ENCODE measurements around the gene SEC24C. TPM values are rescaled to one million over a fixed set of nuclear protein-coding genes. Genes with fewer than 3 reads are reported as not detected.

Gene SEC24C
- total RNA-seq, 4 donors from 2014 or later: 25.3 to 75.9 (median 40.1) TPM

- peak; percentile 82 to 90 for DNase-seq
- peak overlapping the region; percentile 64 to 88 for H3K4me3 ChIP-seq
- peak overlapping the region; percentile 84 to 90 for H3K27ac ChIP-seq
- H3K27me3 ChIP-seq: no peaks in the 10 kb centered on the region
- no peaks in the 10 kb centered on the region for H3K36me3 ChIP-seq
- TF ChIP-seq POLR2A (IDR thresholded peaks at IDR 0.05) (peak; percentile 45 to 47), CTCF (IDR thresholded peaks at IDR 0.05) (no peak)
- no peaks in the 10 kb centered on the region for H3K9me3 ChIP-seq
- intact Hi-C loops (cut with DNase I; ENCODE audit: low total_unique reads): no loop called here
- peaks cover 0 to 6% of the 10 kb centered on the region in 2 donors for H3K4me1 ChIP-seq
Observed at GRCh38 chr10:73730153-73730906, 13.8 kb upstream of the SEC24C start.

GRCh38 chr10:73731588-73732375, 12.4 kb upstream of the SEC24C start:
- no peak for TF ChIP-seq CTCF (IDR thresholded peaks at IDR 0.05)
- no peak for TF ChIP-seq POLR2A (IDR thresholded peaks at IDR 0.05)
- H3K27me3 ChIP-seq: no peaks in the 10 kb centered on the region
- H3K4me3 ChIP-seq: peak overlapping the region in 1 of 2 donors; percentile 64
- H3K9me3 ChIP-seq: no peaks in the 10 kb centered on the region
- no peak overlapping the region for H3K27ac ChIP-seq
- peaks cover 0 to 6% of the 10 kb centered on the region in 2 donors for H3K4me1 ChIP-seq
- intact Hi-C loops (cut with DNase I; ENCODE audit: low total_unique reads): no loop called here
- H3K36me3 ChIP-seq: no peaks in the 10 kb centered on the region
- DNase-seq: no peak

DNA sequence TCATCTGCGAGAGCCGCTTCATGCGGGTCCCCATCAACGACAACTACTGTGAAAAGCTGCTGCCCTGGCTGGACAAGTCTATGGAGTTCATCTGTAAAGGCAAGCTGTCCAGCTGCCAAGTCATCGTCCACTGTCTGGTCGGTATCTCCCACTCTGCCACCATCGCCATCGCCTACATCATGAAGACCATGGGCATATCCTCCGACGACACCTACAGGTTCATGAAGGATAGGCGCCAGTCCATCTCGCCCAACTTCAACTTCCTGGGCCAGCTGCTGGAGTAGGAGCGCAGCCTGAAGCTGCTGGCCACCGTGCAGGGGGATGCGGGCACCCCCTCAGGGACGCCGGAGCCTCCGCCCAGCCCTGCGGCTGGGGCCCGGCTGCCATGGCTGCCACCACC, 11.7 kb upstream of the SEC24C start:
- H3K4me1 ChIP-seq: peaks cover 0 to 6% of the 10 kb centered on the region in 2 donors
- intact Hi-C loops (cut with DNase I; ENCODE audit: low total_unique reads): no loop called here

DNA sequence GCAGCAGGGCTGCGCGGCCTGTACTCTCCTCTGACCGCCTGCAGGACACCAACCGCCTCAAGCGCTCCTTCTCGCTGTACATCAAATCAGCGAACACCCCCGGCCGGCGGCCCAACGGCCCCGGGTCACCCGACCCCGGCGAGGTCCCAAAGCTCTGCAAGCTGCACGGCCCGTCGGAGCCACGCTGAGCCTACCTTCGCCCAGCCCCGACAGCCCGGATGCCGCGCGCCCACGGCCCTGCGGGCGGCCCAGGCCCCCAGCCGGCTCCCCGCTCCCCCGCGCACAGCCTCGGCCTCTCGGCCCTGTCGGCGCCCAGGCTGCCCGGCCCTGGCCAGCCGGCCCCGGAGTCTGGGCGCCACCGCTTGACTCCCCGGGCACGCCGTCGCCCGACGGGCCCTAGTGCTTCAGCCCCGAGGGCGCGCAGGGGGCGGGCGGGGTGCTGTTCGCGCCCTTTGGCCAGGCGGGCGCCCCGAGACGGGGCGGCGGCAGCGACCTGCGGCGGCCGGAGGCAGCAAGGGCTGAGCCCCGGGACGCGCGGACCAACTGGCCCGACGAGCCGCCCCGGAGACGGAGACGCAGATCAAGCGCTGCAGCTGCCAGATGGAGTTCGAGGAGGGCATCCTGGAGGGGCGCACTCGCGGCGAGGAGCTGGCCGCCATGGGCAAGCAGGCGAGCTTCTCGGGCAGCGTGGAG, 11.1 kb upstream of the SEC24C start:
- intact Hi-C loops (cut with DNase I; ENCODE audit: low total_unique reads): no loop called here
- no peaks in the 10 kb centered on the region for H3K9me3 ChIP-seq
- no peaks in the 10 kb centered on the region for H3K27me3 ChIP-seq
- peaks cover 0 to 6% of the 10 kb centered on the region in 2 donors for H3K4me1 ChIP-seq
- TF ChIP-seq POLR2A (IDR thresholded peaks at IDR 0.05): no peak
- no peak for TF ChIP-seq CTCF (IDR thresholded peaks at IDR 0.05)
- H3K27ac ChIP-seq: no peak overlapping the region
- no peaks in the 10 kb centered on the region for H3K36me3 ChIP-seq
- no peak for DNase-seq
- no peak overlapping the region for H3K4me3 ChIP-seq

More for the DNA sequence above, 11.7 kb upstream of the SEC24C start:
- no peaks in the 10 kb centered on the region for H3K36me3 ChIP-seq
- H3K27me3 ChIP-seq: no peaks in the 10 kb centered on the region
- no peak overlapping the region for H3K27ac ChIP-seq
- TF ChIP-seq POLR2A (IDR thresholded peaks at IDR 0.05): no peak
- TF ChIP-seq CTCF (IDR thresholded peaks at IDR 0.05): no peak
- no peaks in the 10 kb centered on the region for H3K9me3 ChIP-seq
- DNase-seq: no peak
- no peak overlapping the region for H3K4me3 ChIP-seq

Data from uterus (tissue), 4 donors.